Activated naive CD8-positive, alpha-beta T cell treated with anti-CD3 and anti-CD28 coated beads, Interleukin-2, amount 10 ng/mL, durations not matched to agents 7 days and 5 days (primary cell): ENCODE data around the gene SERPINF2. TPM values are rescaled to one million over a fixed set of nuclear protein-coding genes. Genes with fewer than 3 reads are reported as not detected.
"Not testable (repeated sequence)": the region's sequence is repeated elsewhere in the genome, so short reads cannot be mapped to it uniquely, and the experiment has no call there.

Experiments used
- ATAC-seq: fragments of 150-1000 bp; cut with Tn5 transposase; one replicate; pipeline ENCODE4 v1.10.0; 2021; ENCODE audit warnings: low read depth, moderate library complexity
- POLR2A ChIA-PET: fragments of 350-600 bp; sonication (Branson Sonifier 250); formaldehyde crosslinking; loops from one replicate; lab custom pipeline; 2021; ENCODE audit warnings: antibody characterized with exemption; lab: Charles Lee
- DNase-seq: peaks from one replicate; pipeline ENCODE4 v3.0.0; 2021
- H3K27ac Mint-ChIP-seq: one replicate; pipeline ENCODE4 v1.8.0; 2022; ENCODE audit warnings: mild to moderate bottlenecking, mixed read lengths
- H3K27me3 Mint-ChIP-seq: one replicate; pipeline ENCODE4 v1.8.0; 2022; ENCODE audit warnings: mild to moderate bottlenecking, moderate library complexity, mixed read lengths
- H3K36me3 Mint-ChIP-seq: one replicate; pipeline ENCODE4 v1.8.0; 2021; ENCODE audit warnings: mild to moderate bottlenecking, mixed read lengths
- H3K4me1 Mint-ChIP-seq: one replicate; pipeline ENCODE4 v1.8.0; 2021; ENCODE audit warnings: mixed read lengths
- H3K4me3 Mint-ChIP-seq: one replicate; pipeline ENCODE4 v1.8.0; 2022; ENCODE audit warnings: mild to moderate bottlenecking, moderate library complexity, mixed read lengths
- H3K9me3 Mint-ChIP-seq: one replicate; pipeline ENCODE4 v1.8.0; 2021; ENCODE audit warnings: mixed read lengths
- total RNA-seq, 2 experiments: library from RNA; stranded (reverse); gene quantifications; one replicate each; pipeline ENCODE4 v1.2.3, GENCODE V29; 2021

The SERPINF2 gene
- total RNA-seq, 2 experiments from 2014 or later = 0.23 to 0.33 TPM

DNA sequence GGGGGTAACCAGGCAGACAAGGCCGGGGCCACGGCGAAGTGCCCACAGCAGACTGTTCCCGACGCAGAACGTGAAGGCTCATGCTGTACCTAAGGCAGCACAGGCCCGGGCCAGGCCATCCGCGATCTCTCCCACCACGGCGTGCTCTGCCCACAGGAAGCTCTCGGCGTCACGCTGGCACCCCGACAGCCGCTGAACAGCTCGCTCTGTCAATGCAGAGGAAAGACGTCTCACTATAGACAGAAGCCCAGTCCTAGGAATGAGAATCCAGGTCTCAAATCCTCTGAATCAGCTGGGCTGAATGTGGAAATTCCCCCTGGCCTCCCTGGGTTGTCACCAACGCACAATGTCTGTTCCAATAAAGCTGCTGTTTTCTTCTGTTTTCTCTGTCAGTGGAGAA, 40.6 kb downstream of the SERPINF2 start:
- H3K36me3 Mint-ChIP-seq = peaks cover 27% of the 10 kb centered on the region
- no peaks in the 10 kb centered on the region for H3K9me3 Mint-ChIP-seq
- H3K4me3 Mint-ChIP-seq = no peak overlapping the region
- POLR2A ChIA-PET = interaction anchor here (0.8 to 1.2 kb wide), 4 partner anchors 11 to 66 kb away, joined by 3 to 4 read pairs (median 3); partner anchors contain the start of gene SMYD4
- peak overlapping the region; percentile 56 for H3K27ac Mint-ChIP-seq
- no peaks in the 10 kb centered on the region for H3K4me1 Mint-ChIP-seq
- H3K27me3 Mint-ChIP-seq = no peaks in the 10 kb centered on the region
- ATAC-seq = peak; percentile 45
- no peak for DNase-seq

DNA sequence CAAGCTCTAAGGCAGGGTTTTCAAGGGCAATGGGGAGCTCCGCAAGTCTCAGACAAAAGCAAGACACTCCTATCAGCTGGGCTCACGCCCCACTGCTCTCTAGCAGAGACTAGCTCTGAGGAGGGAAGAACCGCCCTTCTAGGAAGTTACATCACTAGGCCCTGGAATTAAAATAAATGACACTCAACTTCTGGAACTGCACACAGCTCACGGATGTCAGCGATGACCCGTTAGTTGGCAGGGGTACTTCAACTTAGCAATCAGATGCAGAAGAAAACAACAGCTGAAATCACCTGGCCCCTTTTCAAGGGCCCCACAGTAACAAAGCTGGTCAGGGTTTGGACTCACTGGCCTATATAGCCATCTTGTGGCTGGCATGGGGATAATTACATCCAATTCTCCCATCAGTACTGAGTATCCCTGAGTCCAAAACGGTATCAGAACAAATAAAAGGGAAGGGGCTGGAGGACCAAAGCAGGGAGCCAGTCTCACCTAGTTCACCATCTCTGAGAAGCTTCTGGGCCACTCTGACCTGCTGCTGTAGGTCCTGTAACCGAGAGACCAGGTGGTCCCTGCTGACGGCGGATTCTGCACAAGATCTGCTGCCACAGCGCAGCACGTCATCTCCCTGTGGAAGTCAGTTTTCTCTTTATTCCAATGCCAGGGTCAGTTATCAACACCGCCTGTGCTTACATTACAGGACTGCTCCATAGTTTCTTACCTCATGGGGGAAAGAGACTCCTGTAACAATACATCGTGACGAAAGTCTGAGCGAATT, 41.4 kb downstream of the SERPINF2 start:
- peaks cover 3% of the 10 kb centered on the region for H3K4me1 Mint-ChIP-seq
- peaks cover 27% of the 10 kb centered on the region for H3K36me3 Mint-ChIP-seq
- no peak for DNase-seq
- no peak for ATAC-seq
- H3K4me3 Mint-ChIP-seq = no peak overlapping the region
- H3K9me3 Mint-ChIP-seq = no peaks in the 10 kb centered on the region
- POLR2A ChIA-PET = interaction anchor here (0.6 to 1.2 kb wide), 5 partner anchors 12 to 530 kb away, joined by 3 to 4 read pairs (median 3); partner anchors contain the start of gene SMYD4
- H3K27ac Mint-ChIP-seq = peak overlapping the region; percentile 56
- no peaks in the 10 kb centered on the region for H3K27me3 Mint-ChIP-seq

DNA sequence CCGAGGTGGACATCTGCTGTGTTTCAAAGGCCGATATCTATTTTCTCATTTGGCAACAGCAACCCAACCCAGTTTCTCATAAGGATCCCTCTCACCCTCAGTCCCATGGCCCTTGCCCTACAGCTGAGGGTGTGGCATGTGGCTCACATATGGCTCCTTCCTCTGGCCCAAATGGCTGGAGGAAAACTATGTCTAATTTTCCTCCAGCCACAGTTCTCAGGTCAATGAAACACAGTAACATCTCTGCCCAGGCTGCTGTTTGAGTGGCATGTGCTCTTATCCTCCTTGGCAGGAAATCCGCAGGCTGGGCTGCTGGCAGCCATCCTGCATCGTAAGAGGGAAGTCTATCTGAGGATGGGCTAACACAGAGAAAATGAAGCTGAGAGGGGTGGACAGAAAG, 43.3 kb downstream of the SERPINF2 start:
- peak overlapping the region; percentile 63 for H3K27ac Mint-ChIP-seq
- H3K9me3 Mint-ChIP-seq = no peaks in the 10 kb centered on the region
- POLR2A ChIA-PET = no interaction called here
- no peak overlapping the region for H3K4me3 Mint-ChIP-seq
- DNase-seq (no peak), ATAC-seq (no peak)
- H3K36me3 Mint-ChIP-seq = peaks cover 25% of the 10 kb centered on the region
- H3K4me1 Mint-ChIP-seq = peaks cover 3% of the 10 kb centered on the region
- no peaks in the 10 kb centered on the region for H3K27me3 Mint-ChIP-seq

DNA sequence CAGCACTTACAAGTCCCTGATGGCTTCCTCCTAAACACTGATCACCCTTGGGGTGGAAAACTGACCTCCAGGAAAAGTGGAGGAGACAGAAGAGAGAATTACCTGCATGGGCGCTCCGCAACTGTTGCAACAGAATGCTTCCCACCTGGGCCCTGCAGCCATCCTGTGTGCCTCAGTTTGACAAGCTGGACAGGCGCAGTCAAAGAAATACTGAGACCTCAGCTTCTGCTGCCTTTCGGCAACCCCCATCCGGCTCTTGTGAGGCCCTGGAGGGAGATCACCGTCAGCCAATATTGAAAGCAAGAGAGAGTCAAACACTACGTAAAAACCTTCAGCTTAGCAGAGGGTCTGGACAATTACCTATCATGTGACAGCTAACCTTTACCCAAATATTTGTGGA, 44.0 kb downstream of the SERPINF2 start:
- Mint-ChIP-seq H3K36me3 (peaks cover 24% of the 10 kb centered on the region), H3K4me3 (no peak overlapping the region), H3K27me3 (no peaks in the 10 kb centered on the region), H3K27ac (no peak overlapping the region), H3K4me1 (peaks cover 3% of the 10 kb centered on the region), H3K9me3 (no peaks in the 10 kb centered on the region)
- ATAC-seq = no peak
- POLR2A ChIA-PET = interaction anchor here (0.5 kb wide), 1 partner anchor 59 kb away, joined by 3 read pairs; no protein-coding TSS in a partner anchor
- no peak for DNase-seq

DNA sequence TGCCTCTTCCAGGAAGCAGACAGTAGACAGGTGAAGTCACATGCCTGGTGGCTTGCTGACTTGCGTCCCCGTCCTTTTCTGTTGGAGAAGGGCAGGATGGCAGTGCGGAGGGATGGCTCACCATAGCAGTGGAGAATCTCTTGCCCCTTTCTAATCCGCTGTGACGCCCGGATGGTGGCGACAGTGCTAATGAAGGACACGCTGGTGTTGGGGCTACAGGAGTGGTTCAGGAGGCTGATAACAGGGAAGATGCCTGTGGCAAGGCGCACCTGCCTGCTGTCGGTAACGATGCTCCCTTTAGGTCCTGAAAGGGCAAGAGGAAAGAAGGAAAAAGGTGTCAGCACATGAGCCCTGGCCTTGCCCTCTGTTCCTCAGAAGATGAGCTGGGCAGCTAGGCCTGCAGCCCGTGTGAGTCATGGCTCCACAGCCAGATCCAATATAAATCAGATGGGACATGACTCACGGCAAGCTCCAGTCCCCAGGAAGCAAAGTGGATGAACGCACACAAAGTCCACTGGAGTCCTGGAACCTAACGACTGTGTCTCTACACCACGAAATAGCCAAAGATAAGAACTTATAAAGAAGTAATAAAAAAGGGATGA, 44.7 kb downstream of the SERPINF2 start:
- POLR2A ChIA-PET = interaction anchor here (0.5 kb wide), 1 partner anchor 60 kb away, joined by 3 read pairs; no protein-coding TSS in a partner anchor
- H3K27ac Mint-ChIP-seq = no peak overlapping the region

DNA sequence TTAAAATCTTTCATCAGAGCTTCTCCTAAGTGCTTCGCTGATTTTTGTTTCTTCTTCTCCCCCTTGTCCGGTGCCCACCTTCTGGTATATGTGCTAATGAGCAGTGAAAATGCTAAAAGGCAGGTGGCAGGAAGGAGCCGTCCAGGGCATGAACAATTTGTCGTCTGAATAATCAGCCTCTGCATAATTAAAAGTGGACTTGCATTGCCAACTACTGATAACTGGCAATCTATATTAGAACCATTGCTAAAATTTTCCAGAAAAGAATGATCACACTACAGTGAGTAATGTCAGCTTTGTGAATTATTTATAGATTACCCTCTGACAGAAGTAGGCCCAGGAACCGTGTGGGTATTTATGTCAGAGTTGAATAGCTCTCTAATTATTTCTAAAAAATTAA, 47.3 kb downstream of the SERPINF2 start:
- no peak overlapping the region for H3K27ac Mint-ChIP-seq
- ATAC-seq = no peak

More for the DNA sequence above, 44.7 kb downstream of the SERPINF2 start:
- Mint-ChIP-seq H3K4me1 (peaks cover 3% of the 10 kb centered on the region), H3K9me3 (no peaks in the 10 kb centered on the region), H3K36me3 (peaks cover 21% of the 10 kb centered on the region), H3K4me3 (no peak overlapping the region), H3K27me3 (no peaks in the 10 kb centered on the region)
- no peak for ATAC-seq
- no peak for DNase-seq

DNA sequence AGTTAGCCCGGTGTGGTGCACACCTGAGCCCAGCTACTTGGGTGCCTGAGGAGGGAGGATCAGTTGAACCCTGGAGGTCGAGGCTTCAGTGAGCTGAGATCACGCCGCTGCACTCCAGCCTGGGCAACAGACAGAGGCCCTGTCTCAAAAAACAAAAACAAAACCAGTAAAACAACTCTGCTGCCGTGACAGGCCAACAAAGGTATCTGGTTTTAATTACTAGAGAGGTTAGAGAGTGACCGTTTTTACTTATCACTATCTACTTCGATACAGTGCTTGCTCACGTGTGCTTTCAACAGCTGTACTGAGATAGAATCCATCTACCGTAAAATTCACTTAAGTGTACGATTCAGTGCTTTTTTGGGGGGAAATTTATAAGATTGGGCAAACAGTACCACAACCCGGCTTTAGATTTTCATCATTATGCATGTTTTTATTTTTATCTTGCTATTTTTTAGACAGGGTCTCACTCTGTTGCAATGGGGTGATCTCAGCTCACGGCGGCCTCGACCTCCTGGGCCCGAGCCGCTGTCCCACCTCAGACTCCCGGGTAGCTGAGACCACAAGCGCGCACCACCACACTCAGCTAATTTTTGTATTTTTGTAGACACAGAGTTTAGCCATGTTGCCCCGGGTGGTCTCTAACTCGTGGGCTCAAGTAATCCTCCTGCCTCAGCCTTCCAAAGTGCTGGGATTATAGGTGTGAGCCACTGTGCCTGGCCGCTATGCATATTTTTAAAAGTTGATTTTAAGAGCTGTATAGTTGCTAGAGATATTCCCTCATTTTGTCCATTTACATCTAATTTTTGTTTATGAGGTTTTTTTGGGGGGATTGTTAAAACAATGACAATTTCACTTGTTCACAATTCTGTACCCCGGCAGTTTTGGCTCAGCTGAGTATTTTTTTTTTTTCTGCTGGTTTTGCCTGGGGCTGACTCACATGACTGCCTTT, 50.1 kb downstream of the SERPINF2 start:
- POLR2A ChIA-PET = interaction anchor here (1.2 kb wide), 1 partner anchor 22 kb away, joined by 7 read pairs; no protein-coding TSS in a partner anchor
- Mint-ChIP-seq H3K4me3 (no peak overlapping the region), H3K9me3 (no peaks in the 10 kb centered on the region), H3K27me3 (no peaks in the 10 kb centered on the region), H3K4me1 (peaks cover 15% of the 10 kb centered on the region), H3K36me3 (peaks cover 13% of the 10 kb centered on the region), H3K27ac (no peak overlapping the region)
- ATAC-seq = no peak
- DNase-seq = no peak

More for the DNA sequence above, 47.3 kb downstream of the SERPINF2 start:
- DNase-seq = no peak
- Mint-ChIP-seq H3K4me3 (no peak overlapping the region), H3K9me3 (no peaks in the 10 kb centered on the region), H3K4me1 (peaks cover 5% of the 10 kb centered on the region), H3K27me3 (no peaks in the 10 kb centered on the region), H3K36me3 (peaks cover 14% of the 10 kb centered on the region)
- POLR2A ChIA-PET = no interaction called here

DNA sequence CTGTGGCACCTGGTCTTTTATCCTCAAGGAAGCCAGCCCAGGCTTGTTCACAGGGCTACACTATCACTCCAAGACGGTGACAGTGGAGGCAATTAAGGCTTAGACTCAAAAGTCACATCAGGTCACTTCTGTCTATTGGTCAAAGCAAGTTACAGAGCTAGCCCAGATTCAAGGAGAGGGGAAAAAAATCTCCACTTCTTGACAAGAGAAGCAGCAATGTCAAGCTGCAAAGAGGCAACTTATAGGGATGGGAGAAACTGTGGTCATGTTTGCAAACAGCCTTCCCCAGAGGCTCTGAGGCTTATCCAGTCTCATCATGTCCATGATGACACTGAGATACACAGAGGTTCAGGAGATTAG, 50.8 kb downstream of the SERPINF2 start:
- no peaks in the 10 kb centered on the region for H3K9me3 Mint-ChIP-seq
- no peak overlapping the region for H3K27ac Mint-ChIP-seq
- no peak for DNase-seq
- H3K4me3 Mint-ChIP-seq = no peak overlapping the region
- H3K4me1 Mint-ChIP-seq = peaks cover 15% of the 10 kb centered on the region
- no peak for ATAC-seq
- peaks cover 13% of the 10 kb centered on the region for H3K36me3 Mint-ChIP-seq
- H3K27me3 Mint-ChIP-seq = no peaks in the 10 kb centered on the region
- POLR2A ChIA-PET = no interaction called here

DNA sequence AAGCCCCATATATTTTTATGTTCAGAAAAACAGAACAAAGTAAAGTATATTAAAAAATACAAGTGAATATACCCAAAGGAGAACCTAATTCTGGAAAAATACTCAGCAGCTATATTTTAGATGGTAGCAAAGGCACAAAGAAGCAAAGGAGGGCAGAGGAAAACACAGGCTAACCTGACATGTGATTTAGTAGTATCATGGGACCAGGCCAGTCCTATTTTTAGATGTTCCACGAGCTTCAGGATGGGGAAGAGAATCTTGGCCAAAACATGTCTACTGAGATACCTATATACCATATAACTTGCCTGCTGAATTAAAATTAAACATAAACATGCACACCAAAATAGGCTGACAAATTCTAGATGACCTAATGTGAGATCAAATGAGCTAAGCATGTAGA, 54.1 kb downstream of the SERPINF2 start:
- Mint-ChIP-seq H3K4me3 (no peak overlapping the region), H3K9me3 (no peaks in the 10 kb centered on the region), H3K36me3 (peaks cover 19% of the 10 kb centered on the region), H3K4me1 (peaks cover 12% of the 10 kb centered on the region), H3K27ac (no peak overlapping the region), H3K27me3 (no peaks in the 10 kb centered on the region)
- ATAC-seq (no peak), DNase-seq (no peak)
- POLR2A ChIA-PET = no interaction called here

DNA sequence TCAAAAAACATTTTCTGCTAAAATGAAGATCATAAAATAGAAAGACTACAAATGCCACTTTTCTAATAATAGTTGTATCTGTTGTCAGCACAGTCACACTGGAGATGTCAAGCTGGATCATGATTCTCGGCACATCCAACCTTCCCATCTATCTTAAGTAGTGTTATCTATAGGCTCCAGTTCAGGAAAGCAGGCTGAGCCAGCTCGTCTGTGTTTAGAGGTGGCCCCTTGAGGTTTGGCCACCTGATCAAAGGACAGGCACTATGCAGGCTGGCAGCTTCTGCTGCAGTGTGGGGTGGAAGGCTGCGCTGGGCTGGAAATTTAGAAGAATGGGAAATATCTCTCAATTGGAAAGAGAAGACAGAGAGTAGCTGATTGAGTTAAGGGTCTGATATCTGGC, 54.7 kb downstream of the SERPINF2 start:
- POLR2A ChIA-PET = interaction anchor here (0.6 kb wide), 1 partner anchor 81 kb away, joined by 3 read pairs; no protein-coding TSS in a partner anchor

DNA sequence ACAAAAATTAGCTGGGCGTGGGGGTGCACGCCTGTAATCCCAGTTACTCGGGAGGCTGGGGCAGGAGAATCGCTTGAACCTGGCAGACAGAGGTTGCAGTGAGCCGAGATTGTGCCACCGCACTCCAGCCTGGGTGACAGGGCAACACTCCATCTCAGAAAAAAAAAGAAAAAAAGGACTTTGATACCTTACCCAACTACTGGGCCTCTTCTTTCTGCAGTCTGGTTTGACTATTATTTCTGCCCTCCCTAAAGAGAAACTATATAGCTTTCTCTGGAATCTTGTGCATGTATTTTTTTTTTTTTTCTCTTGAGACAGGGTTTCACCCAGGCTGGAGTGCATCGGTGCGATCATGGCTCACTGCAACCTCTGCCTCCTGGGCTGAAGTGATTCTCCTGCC, 55.2 kb downstream of the SERPINF2 start:
- H3K9me3 Mint-ChIP-seq, H3K27me3 Mint-ChIP-seq, DNase-seq, H3K27ac Mint-ChIP-seq, H3K4me3 Mint-ChIP-seq, ATAC-seq: not testable (repeated sequence)
- Mint-ChIP-seq H3K4me1 (peaks cover 12% of the 10 kb centered on the region), H3K36me3 (peaks cover 23% of the 10 kb centered on the region)
- POLR2A ChIA-PET = interaction anchor here (0.6 kb wide), 1 partner anchor 81 kb away, joined by 3 read pairs; no protein-coding TSS in a partner anchor

More for the DNA sequence above, 54.7 kb downstream of the SERPINF2 start:
- ATAC-seq = no peak
- no peak for DNase-seq
- Mint-ChIP-seq H3K27ac (no peak overlapping the region), H3K27me3 (no peaks in the 10 kb centered on the region), H3K36me3 (peaks cover 19% of the 10 kb centered on the region), H3K4me3 (no peak overlapping the region), H3K4me1 (peaks cover 12% of the 10 kb centered on the region), H3K9me3 (no peaks in the 10 kb centered on the region)

DNA sequence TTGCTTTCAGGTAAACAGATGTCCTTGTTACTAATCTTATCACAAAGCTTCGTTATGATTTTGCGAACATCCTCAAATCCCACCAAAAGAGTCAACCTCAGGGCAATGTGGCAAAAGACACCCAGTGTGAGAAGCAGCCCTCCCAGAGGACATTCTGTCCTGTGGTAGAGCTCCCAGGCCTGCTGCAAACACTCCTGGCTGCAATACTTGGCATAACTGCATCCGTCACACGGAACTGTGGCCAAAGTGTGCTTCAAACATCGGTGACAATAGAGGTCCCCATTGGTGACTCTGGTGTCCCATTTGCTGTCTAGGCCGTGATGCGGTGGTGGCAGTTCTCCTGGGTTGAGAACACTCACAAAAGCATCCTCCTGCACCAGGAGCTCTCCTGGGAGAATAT, 57.6 kb downstream of the SERPINF2 start:
- Mint-ChIP-seq H3K27me3 (no peaks in the 10 kb centered on the region), H3K4me3 (no peak overlapping the region), H3K4me1 (peaks cover 7% of the 10 kb centered on the region), H3K27ac (no peak overlapping the region), H3K36me3 (peaks cover 25% of the 10 kb centered on the region), H3K9me3 (no peaks in the 10 kb centered on the region)
- ATAC-seq (no peak), DNase-seq (no peak)
- POLR2A ChIA-PET = no interaction called here

DNA sequence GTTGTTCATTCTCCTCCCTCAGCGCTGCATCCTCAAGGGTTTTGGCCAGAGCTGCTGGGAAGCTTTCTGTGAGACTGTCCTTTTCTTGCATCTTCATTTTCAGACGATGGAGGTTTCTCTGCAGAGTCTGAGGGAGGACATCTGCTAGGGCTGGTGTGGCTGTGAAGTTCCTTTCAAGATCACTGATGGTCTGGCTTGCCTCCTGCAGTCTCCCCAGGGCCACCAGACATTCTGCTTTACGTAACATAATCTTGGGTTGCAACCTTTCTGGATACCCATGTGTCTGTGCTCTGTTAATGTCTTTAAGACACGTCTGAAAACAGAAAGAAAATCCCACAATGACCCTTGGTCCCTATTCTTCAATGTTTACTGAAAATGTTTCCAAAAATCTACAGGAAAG, 58.0 kb downstream of the SERPINF2 start:
- H3K27me3 Mint-ChIP-seq = no peaks in the 10 kb centered on the region
- POLR2A ChIA-PET = no interaction called here
- H3K4me3 Mint-ChIP-seq = no peak overlapping the region
- no peak overlapping the region for H3K27ac Mint-ChIP-seq
- ATAC-seq = no peak
- H3K4me1 Mint-ChIP-seq = peaks cover 7% of the 10 kb centered on the region
- DNase-seq = no peak
- H3K36me3 Mint-ChIP-seq = peaks cover 24% of the 10 kb centered on the region
- H3K9me3 Mint-ChIP-seq = no peaks in the 10 kb centered on the region
